Hepatocyte (in vitro differentiated cells): ENCODE measurements around the gene NINJ2.

Experiments used
- EZH2 ChIP-seq: fragments of 200-600 bp; sonication (generic); IDR thresholded peaks from 2 replicates; pipeline ENCODE4 v1.6.1; 2016; ENCODE audit warnings: antibody characterized with exemption, mild to moderate bottlenecking, borderline replicate concordance
- EZH2phosphoT487 ChIP-seq: fragments of 200-600 bp; sonication (generic); IDR thresholded peaks from one replicate; pipeline ENCODE4 v1.6.1; 2018; ENCODE audit warnings: antibody characterized with exemption, mild to moderate bottlenecking, low read depth, moderate library complexity; ENCODE audit not compliant: unreplicated experiment, severe bottlenecking
- TF ChIP-seq, protein P1 (sequence below): fragments of 200-600 bp; sonication (generic); IDR thresholded peaks from 2 replicates; pipeline ENCODE4 v1.5.1; 2016; ENCODE audit warnings: antibody characterized with exemption, mild to moderate bottlenecking; ENCODE audit not compliant: poor library complexity

DNA sequence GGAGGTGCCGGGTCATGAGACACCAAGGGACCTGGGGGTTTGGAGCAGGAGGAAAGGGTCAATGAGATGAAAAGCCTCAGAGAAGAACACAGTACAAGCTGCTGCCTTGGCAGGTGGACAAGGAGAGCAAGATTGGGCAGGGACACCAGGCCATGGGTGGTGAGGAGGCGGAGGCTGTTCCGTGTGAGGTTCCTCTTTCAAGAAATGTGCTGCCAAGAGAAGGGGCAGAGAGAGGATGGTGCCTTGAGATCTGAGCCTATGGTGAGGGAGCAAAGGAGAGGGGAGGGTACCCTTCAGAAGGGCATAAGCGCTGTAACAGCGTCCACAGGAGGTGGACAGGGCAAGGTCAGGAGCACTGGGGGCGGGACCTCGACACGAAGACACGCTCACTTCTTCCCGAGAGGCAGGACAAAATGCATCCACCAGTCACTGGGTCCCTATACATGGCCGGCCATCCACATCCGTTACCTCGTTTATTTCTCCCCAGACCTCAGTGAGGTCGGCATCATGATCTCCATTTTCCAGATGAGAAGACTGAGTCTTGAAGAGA lies 103.3 kb downstream of the NINJ2 start:
- TF ChIP-seq EZH2 (no peak), EZH2phosphoT487 (no peak)
- TF ChIP-seq, protein P1, sequence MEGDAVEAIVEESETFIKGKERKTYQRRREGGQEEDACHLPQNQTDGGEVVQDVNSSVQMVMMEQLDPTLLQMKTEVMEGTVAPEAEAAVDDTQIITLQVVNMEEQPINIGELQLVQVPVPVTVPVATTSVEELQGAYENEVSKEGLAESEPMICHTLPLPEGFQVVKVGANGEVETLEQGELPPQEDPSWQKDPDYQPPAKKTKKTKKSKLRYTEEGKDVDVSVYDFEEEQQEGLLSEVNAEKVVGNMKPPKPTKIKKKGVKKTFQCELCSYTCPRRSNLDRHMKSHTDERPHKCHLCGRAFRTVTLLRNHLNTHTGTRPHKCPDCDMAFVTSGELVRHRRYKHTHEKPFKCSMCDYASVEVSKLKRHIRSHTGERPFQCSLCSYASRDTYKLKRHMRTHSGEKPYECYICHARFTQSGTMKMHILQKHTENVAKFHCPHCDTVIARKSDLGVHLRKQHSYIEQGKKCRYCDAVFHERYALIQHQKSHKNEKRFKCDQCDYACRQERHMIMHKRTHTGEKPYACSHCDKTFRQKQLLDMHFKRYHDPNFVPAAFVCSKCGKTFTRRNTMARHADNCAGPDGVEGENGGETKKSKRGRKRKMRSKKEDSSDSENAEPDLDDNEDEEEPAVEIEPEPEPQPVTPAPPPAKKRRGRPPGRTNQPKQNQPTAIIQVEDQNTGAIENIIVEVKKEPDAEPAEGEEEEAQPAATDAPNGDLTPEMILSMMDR, result no peak
